ENCODE measurements around the gene MS4A4A.

Gene MS4A4A

DNA sequence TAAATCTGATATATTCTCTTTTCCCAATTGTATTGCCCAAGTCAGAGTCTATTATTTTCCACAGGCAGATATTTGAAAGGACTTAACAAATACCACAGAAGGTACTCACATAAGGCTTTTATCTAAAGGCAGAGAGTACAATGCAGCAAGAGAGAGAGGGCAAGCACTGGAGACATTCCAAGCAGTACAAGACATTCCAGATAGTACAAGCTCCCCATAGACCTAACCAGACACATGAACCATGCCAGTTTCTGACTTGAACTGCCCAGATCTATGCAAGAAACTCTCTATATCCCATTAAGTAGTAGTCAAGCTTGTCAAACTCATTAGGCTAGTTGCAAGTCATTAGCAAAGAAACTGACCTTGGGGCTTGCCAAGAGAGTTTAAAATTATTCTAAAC, 35.4 kb downstream of the MS4A4A start:
- no peaks in the 10 kb centered on the region for H3K27me3 ChIP-seq (ENCODE audit: insufficient read depth, low read depth)
- H3K4me2 ChIP-seq = no peak overlapping the region
- H3K36me3 ChIP-seq (ENCODE audit: insufficient read depth) = no peaks in the 10 kb centered on the region
- H3K9ac ChIP-seq = no peak overlapping the region
- no peaks in the 10 kb centered on the region for H3K4me1 ChIP-seq (ENCODE audit: low read depth, poor library complexity, severe bottlenecking)
- H3K27ac ChIP-seq = no peak overlapping the region
- no peaks in the 10 kb centered on the region for H3K79me2 ChIP-seq (ENCODE audit: insufficient read depth, low read depth)
- TF ChIP-seq, protein P1, sequence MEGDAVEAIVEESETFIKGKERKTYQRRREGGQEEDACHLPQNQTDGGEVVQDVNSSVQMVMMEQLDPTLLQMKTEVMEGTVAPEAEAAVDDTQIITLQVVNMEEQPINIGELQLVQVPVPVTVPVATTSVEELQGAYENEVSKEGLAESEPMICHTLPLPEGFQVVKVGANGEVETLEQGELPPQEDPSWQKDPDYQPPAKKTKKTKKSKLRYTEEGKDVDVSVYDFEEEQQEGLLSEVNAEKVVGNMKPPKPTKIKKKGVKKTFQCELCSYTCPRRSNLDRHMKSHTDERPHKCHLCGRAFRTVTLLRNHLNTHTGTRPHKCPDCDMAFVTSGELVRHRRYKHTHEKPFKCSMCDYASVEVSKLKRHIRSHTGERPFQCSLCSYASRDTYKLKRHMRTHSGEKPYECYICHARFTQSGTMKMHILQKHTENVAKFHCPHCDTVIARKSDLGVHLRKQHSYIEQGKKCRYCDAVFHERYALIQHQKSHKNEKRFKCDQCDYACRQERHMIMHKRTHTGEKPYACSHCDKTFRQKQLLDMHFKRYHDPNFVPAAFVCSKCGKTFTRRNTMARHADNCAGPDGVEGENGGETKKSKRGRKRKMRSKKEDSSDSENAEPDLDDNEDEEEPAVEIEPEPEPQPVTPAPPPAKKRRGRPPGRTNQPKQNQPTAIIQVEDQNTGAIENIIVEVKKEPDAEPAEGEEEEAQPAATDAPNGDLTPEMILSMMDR (conservative IDR thresholded peaks at IDR 0.05; ENCODE audit: low read depth, low read length) = no peak
- H4K20me1 ChIP-seq (ENCODE audit: insufficient read depth) = no peaks in the 10 kb centered on the region
- no peak overlapping the region for H3K4me3 ChIP-seq (IDR thresholded peaks at IDR 0.05; ENCODE audit: insufficient read depth, low read depth, low read length)
- H2AFZ ChIP-seq (ENCODE audit: low read depth) = no peak overlapping the region

DNA sequence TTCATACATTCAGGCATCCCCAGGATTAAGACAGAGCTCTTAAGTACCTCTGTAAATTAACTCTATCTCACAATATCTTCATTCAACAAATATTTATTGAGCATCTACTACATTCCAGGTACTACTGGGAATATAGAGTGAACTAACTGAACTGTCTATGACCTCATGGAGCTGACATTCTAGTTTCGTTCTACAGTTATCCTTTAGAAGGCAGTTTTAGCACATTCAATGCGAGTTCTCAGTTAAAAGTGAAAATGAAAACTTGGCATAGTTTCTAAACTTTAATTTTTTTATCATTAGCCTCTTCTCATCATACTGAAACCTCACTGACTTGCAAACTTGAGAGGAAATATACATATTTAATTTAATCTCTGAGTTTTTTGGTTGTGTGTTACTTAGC, 35.9 kb downstream of the MS4A4A start:
- no peaks in the 10 kb centered on the region for H3K4me1 ChIP-seq (ENCODE audit: low read depth, poor library complexity, severe bottlenecking)
- H2AFZ ChIP-seq (ENCODE audit: low read depth) = peak overlapping the region; percentile 17; the same call in 1 of the 2 replicates
- no peaks in the 10 kb centered on the region for H3K79me2 ChIP-seq (ENCODE audit: insufficient read depth, low read depth)
- no peaks in the 10 kb centered on the region for H3K27me3 ChIP-seq (ENCODE audit: insufficient read depth, low read depth)
- H3K36me3 ChIP-seq (ENCODE audit: insufficient read depth) = no peaks in the 10 kb centered on the region
- no peak overlapping the region for H3K9ac ChIP-seq
- no peaks in the 10 kb centered on the region for H4K20me1 ChIP-seq (ENCODE audit: insufficient read depth)
- no peak overlapping the region for H3K27ac ChIP-seq
- TF ChIP-seq, protein P1 (conservative IDR thresholded peaks at IDR 0.05; ENCODE audit: low read depth, low read length) = no peak
- no peak overlapping the region for H3K4me2 ChIP-seq
- no peak overlapping the region for H3K4me3 ChIP-seq (IDR thresholded peaks at IDR 0.05; ENCODE audit: insufficient read depth, low read depth, low read length)

DNA sequence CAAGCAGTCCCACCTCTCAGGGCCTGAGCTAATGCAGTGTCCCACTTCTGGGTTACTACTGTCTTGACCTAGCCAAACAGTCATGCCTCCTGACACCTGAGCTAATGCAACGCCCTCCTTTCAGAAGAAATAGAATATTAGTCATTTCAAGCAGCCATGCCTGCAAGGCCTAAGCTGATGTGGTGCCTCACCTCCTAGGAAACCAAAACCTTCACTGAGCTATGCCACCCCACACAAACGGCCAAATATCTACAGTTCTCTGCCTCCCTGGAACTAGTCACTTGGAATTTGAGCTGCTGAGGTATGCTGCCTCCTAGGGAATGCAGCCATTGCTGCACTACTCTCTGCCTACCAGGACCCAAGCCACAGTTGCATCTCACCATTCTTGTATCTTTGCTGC, 38.3 kb downstream of the MS4A4A start:
- H3K27ac ChIP-seq = no peak overlapping the region
- no peaks in the 10 kb centered on the region for H3K79me2 ChIP-seq (ENCODE audit: insufficient read depth, low read depth)
- H2AFZ ChIP-seq (ENCODE audit: low read depth) = no peak overlapping the region
- no peaks in the 10 kb centered on the region for H4K20me1 ChIP-seq (ENCODE audit: insufficient read depth)
- no peak overlapping the region for H3K9ac ChIP-seq
- no peaks in the 10 kb centered on the region for H3K27me3 ChIP-seq (ENCODE audit: insufficient read depth, low read depth)
- H3K4me3 ChIP-seq (IDR thresholded peaks at IDR 0.05; ENCODE audit: insufficient read depth, low read depth, low read length) = no peak overlapping the region
- no peaks in the 10 kb centered on the region for H3K4me1 ChIP-seq (ENCODE audit: low read depth, poor library complexity, severe bottlenecking)
- no peak overlapping the region for H3K4me2 ChIP-seq
- no peaks in the 10 kb centered on the region for H3K36me3 ChIP-seq (ENCODE audit: insufficient read depth)
- TF ChIP-seq, protein P1 (conservative IDR thresholded peaks at IDR 0.05; ENCODE audit: low read depth, low read length) = no peak

DNA sequence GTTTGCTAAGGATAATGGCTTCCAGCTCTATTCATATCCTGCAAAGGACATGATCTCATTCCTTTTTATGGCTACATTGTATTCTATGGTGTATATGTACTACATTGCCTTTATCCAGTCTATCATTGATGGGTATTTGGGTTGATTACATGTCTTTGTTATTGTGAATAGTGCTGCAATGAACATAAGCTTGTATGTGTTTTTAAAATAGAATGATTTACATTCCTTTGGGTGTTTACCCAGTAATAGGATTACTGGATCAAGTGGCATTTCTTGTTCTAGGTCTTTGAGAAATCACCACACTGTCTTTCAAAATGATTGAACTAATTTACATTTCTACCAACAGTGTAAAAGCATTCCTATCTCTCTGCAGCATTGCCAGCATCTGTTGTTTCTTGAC, 40.6 kb downstream of the MS4A4A start:
- H4K20me1 ChIP-seq (ENCODE audit: insufficient read depth) = no peaks in the 10 kb centered on the region
- no peak overlapping the region for H2AFZ ChIP-seq (ENCODE audit: low read depth)

More for the DNA sequence above, 40.6 kb downstream of the MS4A4A start:
- Histone ChIP-seq H3K4me3 (IDR thresholded peaks at IDR 0.05; ENCODE audit: insufficient read depth, low read depth, low read length) (no peak overlapping the region), H3K9ac (no peak overlapping the region), H3K4me1 (ENCODE audit: low read depth, poor library complexity, severe bottlenecking) (no peaks in the 10 kb centered on the region), H3K79me2 (ENCODE audit: insufficient read depth, low read depth) (no peaks in the 10 kb centered on the region), H3K27me3 (ENCODE audit: insufficient read depth, low read depth) (no peaks in the 10 kb centered on the region), H3K27ac (no peak overlapping the region), H3K4me2 (no peak overlapping the region), H3K36me3 (ENCODE audit: insufficient read depth) (no peaks in the 10 kb centered on the region)
- TF ChIP-seq, protein P1 (conservative IDR thresholded peaks at IDR 0.05; ENCODE audit: low read depth, low read length) = no peak
